Inflammatory macrophage treated with lipopolysaccharide for 1 hour (primary cell): ENCODE measurements around the gene GUCY2D.

Experiments
- DNase-seq, 2 donors: peaks; one replicate each; pipeline ENCODE4 v3.0.0-alpha.2; 2020 to 2022

The GUCY2D gene

DNA sequence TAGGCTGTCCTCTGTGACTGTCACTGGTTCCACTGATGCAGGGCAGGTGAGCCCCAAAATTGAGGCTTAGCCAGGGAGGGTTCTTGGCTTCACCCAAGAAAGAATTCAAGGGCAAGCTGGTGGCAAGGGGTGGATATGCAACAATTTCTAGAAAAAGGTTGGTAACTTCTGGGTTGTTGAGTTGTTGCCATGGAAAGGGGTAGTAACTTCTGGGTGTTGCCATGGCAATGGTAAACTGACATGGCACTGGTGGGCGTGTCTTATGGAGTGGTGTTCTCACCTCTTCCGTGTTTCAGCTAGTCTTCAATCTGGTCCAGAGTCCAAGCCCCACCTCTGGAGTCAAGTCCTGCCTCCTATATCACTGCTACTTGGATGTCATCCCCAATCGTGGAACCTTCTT lies 9.5 kb upstream of the GUCY2D start:
- DNase-seq: peak in 1 of 2 donors; percentile 38

DNA sequence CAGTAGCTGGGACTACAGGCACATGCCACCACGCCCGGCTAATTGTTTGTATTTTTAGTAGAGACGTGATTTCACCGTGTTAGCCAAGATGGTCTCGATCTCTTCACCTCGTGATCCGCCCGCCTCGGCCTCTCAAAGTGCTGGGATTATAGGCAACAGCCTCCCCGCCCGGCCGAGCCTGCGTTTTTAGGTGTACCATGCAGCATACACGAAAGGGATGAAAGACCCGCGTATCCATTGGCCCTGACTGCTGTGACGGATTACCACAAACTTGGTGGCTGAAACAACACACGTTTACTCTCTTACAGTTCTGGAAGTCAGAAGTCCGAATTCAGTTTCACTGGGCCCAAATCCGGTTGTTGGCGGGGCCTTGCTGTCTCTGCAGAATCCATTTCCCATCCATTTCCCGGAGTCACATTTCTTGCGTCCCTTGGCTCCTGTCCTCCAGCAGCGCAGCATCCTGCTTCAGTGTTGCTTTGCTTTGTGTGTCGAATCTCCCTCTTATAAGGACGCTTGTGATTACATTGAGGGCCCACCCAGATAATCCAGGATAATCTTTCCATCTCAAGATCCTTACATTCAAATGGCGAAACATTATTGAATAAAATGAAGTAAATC lies 8.3 kb upstream of the GUCY2D start:
- no peak for DNase-seq

DNA sequence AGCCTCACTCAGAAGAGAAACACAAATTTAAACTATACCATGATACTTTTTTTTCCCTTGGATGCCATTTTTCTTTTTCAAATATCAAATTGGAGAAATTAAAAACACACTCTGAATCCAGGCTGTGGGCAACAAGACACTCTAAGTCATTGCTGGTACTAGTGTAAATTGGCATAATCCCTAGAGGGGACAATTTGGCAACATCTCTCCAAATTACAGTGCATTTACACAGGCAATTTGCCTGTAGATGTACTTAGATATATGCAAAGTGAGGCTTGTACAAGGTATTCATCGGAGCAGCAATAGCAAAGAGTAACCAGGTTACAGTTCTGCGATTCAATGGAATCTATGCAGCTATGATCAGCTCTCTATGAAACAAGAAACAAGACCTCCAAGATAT lies 6.7 kb upstream of the GUCY2D start:
- no peak for DNase-seq

DNA sequence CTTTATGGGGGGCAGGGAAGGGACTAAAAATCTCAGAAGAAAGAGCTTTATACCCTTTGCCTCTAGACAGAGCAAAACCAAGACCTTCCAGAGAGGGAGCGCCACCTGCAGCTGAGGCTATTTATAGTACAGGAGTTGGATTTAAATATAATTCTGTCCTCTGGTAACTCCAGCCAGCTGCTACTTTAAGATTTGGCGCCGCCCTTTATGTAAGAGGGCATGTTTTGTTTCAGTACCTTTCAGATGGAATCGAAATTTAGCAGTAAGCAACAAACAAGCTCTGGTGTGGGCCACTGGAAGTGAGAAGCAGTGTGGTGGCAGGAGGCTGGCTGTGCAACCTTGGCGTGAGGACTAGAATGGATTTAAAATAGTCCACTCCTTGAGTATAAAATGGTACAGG lies 5.2 kb upstream of the GUCY2D start:
- no peak for DNase-seq

DNA sequence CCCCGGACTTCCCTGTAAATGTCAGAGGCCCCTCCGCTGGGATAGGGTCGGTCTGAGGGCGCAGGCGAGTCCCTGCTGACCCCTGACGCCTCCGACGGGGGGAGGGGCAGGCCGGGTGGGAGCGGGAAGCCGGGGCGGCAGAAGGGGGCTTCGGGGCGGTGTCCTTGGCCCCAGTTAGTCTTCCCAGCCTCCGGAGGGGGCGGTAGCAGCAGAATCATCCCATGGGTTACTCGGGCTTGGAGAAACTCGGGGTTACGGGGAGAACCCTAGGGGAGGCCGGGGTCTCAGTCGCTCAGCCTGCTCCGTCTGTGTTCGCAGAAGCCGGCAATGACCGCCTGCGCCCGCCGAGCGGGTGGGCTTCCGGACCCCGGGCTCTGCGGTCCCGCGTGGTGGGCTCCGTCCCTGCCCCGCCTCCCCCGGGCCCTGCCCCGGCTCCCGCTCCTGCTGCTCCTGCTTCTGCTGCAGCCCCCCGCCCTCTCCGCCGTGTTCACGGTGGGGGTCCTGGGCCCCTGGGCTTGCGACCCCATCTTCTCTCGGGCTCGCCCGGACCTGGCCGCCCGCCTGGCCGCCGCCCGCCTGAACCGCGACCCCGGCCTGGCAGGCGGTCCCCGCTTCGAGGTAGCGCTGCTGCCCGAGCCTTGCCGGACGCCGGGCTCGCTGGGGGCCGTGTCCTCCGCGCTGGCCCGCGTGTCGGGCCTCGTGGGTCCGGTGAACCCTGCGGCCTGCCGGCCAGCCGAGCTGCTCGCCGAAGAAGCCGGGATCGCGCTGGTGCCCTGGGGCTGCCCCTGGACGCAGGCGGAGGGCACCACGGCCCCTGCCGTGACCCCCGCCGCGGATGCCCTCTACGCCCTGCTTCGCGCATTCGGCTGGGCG lies 542 bp downstream of the GUCY2D start:
- DNase-seq: no peak

DNA sequence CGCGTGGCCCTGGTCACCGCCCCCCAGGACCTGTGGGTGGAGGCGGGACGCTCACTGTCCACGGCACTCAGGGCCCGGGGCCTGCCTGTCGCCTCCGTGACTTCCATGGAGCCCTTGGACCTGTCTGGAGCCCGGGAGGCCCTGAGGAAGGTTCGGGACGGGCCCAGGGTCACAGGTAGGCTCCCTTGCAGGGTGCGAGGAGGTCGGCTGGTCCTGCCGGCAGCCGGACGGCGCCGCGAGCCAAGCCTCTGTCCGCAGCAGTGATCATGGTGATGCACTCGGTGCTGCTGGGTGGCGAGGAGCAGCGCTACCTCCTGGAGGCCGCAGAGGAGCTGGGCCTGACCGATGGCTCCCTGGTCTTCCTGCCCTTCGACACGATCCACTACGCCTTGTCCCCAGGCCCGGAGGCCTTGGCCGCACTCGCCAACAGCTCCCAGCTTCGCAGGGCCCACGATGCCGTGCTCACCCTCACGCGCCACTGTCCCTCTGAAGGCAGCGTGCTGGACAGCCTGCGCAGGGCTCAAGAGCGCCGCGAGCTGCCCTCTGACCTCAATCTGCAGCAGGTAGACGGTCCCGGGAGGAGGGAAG lies 1.3 kb downstream of the GUCY2D start:
- DNase-seq: no peak

DNA sequence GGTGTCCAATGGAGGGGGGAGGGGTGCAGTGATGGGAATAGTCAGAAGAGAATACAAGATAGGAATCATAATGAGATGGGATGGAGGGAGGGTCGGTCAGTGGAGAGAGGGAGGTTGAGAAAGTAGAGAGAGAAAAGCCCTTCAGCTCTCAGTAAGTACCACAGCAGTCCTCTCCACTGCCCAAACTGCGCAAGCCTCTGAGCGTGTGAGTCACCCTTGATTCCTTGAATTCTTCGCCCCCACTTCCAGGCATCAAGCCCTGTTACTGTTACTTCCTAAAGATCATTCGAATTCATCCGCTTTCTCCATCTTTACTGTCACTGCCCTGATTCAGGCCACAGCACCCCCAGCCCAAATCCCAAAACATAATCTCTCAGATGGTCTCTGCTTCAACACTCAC lies 2.5 kb downstream of the GUCY2D start:
- DNase-seq: peak; percentile 74 to 85

DNA sequence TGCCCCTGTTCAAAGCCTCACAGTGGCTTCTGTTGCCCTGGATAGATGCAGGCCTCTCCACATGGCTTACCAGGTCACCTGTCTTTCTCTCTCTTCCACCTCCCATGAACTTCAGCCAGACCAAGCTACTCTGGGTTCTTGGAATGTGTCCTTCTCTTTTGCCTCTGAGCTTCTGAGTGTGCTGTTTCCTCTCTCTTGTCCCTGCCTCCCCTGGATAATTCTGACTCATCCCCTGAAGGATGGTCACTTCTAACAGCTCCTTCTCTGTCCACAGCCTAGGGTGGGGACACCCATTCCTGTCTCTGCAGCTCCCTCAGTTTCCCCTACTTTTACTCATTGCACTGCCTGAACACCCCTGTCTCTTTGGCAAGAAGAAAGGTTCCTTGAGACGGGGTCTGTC lies 2.9 kb downstream of the GUCY2D start:
- no peak for DNase-seq

DNA sequence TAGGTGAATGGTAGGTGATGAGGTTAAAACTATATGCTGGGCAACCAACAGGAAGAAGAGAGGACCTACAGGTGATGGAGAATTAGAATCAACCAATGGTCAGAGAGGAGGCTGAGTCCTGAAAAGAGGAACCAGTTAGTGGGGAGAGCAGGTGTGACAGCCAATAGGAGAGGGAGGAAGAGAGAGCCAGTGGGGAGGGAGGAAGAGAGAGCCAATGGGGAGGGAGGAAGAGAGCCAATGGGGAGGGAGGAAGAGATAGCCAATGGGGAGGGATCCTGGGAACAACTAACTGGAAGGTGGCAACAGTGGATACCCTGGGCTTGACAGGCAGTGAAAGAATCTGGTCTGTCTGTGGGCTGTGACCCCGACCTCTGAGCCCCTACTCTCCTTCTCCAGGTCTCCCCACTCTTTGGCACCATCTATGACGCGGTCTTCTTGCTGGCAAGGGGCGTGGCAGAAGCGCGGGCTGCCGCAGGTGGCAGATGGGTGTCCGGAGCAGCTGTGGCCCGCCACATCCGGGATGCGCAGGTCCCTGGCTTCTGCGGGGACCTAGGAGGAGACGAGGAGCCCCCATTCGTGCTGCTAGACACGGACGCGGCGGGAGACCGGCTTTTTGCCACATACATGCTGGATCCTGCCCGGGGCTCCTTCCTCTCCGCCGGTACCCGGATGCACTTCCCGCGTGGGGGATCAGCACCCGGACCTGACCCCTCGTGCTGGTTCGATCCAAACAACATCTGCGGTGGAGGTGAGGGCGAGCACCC lies 3.7 kb downstream of the GUCY2D start:
- no peak for DNase-seq

DNA sequence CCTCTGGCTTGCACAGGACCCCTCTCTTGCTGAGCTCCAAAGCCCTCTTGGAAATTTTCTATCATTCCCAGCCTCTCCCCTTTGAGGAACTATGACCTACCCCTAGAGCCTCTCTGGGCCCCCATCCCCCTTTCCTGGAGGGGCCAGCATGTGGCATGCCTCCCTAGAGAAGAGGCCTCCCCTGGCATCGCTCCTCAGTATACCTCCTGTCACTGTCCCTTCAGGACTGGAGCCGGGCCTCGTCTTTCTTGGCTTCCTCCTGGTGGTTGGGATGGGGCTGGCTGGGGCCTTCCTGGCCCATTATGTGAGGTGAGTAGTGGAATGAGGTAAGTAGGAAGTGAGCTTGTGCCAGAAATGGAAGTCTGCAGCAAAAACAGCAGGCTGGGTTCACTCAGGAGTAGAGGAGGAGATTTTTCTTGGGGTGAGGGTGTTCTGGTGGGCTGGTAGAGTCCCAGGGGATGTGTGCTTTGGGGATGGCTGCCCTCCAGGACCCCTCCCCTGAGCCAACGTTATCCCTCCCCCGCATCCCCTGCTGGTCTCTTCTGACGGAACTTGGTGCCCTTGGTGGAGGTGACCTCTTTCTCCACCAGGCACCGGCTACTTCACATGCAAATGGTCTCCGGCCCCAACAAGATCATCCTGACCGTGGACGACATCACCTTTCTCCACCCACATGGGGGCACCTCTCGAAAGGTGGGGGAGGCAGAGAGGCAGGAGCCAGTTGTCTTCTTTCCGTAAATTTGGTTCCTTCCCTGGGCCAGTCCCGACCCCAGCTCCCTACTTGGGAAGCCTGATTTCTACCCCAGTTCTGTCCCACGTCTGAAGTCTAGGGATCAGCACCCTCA lies 4.6 kb downstream of the GUCY2D start:
- DNase-seq: no peak

DNA sequence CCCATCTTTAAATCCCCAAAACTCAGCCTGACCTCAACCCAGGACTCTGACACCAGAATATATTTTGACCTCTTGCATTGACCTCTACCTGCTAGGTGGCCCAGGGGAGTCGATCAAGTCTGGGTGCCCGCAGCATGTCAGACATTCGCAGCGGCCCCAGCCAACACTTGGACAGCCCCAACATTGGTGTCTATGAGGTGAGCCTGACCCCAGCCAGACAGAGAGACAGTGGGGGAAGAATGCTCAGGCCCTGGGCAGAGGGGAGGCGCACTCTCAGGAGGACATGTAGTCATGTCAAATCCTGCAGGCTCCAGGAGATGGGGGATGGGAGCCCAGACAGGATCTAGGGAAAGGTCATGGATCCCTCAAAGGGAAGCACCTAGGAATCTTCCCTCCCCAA lies 5.4 kb downstream of the GUCY2D start:
- DNase-seq: no peak

DNA sequence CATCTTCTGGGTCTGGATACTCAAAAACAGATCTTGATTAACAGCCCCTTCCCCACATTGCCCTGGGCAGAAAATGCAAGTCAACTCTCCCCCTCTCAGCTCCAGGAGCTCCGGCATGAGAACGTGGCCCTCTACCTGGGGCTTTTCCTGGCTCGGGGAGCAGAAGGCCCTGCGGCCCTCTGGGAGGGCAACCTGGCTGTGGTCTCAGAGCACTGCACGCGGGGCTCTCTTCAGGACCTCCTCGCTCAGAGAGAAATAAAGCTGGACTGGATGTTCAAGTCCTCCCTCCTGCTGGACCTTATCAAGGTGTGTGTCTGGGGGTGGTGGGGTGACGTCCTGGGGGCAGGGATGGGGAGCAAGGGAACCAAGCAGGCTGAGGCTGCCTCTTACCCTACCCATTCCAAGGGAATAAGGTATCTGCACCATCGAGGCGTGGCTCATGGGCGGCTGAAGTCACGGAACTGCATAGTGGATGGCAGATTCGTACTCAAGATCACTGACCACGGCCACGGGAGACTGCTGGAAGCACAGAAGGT lies 9.7 kb downstream of the GUCY2D start:
- DNase-seq: no peak

DNA sequence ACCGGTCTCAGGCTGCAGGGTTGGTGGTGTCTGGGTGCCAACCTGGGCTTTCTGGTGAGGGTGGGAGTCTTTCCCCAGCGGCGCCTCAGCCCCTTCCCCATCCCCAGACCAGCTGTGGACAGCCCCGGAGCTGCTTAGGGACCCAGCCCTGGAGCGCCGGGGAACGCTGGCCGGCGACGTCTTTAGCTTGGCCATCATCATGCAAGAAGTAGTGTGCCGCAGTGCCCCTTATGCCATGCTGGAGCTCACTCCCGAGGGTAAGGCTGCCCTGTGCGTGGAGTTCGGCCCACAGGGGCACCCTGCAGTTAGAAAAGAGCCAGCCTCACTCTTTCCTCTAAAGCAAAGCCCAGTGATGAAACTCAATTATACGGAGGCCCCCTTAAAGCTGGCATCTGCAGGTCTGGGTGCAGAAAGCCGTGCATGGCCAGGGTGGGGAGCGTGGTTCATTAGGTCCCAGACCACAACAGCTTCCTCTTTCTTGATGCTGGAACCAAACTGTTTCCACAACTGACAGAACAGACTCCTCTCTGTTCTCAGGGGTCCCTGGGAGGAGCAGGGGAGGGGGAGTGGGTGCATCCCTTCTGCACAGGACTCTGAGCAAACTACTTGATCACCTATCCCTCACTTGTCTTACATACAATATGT lies 10.7 kb downstream of the GUCY2D start:
- no peak for DNase-seq

DNA sequence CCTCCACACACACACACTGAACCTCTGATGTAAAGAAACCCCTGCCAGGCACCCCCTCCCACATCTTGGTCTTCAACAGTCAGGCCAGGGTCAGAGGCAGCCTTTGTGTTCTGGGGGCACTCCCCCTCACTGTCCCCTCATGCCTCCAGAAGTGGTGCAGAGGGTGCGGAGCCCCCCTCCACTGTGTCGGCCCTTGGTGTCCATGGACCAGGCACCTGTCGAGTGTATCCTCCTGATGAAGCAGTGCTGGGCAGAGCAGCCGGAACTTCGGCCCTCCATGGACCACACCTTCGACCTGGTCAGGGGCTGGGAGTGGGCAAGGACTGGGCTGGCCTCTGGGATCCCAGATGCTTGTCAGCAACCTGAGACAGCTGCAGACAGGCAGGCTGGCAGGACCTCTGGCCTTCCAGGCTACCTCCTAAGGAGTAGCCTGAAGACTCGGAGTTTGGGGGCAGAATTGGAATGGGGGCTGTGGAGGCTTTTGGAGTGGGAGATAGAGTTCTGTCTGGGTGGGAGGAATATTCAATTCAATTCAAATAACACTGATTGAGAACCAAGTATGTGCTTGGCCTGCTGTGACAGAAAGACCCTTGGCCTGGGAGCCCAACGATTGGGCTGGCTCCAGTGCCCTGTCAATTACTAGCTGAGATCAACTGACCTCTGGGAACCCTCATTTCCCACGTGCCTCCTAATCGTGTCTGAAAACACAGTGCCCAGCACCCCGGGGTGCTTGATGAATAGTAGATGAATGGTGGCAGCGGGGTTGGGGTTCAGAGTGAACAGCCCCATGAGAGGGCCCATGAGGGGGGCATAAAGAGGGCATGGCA lies 11.5 kb downstream of the GUCY2D start:
- no peak for DNase-seq

DNA sequence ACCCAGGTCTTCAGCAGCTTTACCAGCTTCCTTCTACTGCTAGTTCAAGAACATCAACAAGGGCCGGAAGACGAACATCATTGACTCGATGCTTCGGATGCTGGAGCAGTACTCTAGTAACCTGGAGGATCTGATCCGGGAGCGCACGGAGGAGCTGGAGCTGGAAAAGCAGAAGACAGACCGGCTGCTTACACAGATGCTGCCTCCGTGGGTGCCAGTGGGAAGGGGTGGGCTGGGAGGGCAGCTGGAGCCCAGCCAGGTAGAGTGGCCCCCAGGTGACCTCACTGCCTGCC lies 12.1 kb downstream of the GUCY2D start:
- no peak for DNase-seq

DNA sequence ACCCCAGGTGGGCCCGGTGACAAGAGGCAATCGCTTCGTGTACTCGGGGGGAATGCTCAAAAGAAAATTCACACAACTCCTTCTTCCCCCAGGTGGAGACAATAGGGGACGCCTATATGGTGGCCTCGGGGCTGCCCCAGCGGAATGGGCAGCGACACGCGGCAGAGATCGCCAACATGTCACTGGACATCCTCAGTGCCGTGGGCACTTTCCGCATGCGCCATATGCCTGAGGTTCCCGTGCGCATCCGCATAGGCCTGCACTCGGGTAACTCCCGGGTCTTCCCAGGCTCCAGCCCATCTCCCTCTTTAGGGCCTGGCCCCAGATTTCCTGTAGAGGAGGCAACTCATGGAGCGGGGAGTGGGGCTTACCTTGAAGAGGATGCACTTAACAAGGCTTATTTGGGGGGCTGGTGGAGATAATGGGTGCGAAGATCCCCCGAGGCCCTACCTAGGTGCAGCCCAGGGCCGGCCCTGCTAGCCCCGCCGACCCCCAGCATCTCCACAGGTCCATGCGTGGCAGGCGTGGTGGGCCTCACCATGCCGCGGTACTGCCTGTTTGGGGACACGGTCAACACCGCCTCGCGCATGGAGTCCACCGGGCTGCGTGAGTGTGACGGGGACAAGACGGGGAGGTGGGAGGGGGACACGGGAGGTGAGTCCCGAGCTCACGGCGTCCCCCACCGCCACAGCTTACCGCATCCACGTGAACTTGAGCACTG lies 13.0 kb downstream of the GUCY2D start:
- no peak for DNase-seq

DNA sequence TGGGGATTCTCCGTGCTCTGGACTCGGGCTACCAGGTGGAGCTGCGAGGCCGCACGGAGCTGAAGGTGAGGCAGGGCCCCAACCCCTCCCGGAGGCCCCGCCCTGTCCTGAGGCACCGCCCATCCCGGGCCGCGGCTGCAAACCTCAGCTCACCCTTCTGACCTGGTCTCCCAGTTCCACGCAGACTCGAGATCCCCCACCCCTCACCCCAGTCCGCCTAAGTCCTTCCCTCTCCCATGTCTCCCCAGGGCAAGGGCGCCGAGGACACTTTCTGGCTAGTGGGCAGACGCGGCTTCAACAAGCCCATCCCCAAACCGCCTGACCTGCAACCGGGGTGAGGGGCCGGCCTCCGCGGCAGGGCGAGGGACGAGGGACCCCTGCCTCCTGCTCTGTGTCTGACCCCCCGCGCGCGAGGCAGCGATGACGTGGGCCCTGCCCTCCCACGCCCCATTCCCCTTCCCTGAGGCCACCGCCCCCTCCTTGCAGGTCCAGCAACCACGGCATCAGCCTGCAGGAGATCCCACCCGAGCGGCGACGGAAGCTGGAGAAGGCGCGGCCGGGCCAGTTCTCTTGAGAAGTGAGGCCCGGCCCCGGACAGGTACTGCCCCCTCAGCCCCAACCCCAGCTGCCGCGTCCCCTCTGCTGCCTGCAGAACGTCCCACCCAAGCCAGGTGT lies 13.7 kb downstream of the GUCY2D start:
- DNase-seq: no peak

DNA sequence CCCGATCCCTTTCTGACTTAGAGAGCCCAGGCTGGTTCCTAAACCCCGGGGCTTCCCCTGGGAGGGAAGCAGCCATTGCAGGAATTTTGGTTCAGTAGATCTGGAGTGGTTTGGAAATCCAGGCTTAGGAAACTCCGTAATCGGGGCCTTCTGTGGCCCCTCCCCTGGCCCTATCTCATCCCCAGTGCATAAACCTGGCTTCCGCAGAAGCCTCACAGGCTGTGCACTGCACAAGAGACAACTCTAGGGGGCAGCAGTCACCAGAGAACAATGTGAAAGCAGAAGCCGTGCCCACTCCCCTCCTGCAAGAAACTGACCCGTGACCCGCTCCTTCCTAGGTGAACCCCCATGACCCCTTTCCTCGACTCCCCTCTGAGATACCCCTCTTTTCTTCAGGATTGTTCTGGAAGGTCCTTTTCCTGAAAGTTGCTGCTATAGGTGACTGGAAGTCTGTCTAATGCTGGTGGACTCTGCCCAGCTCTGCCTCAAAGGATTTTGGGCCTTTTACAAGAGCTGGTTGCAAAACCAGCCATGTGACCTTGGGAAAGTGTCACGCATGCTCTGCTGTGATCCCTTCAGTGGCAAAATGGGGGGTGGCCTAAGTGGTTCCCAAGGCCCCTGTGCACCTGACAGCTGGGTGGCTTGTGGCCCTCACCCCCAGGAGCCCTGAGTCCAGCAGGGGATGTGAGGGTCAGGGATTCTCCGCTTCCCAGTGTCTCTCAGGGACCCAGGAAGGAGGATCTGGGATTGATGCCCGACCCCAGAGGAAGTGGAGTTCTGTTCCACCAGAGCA lies 14.4 kb downstream of the GUCY2D start:
- peak; percentile 84 to 87 for DNase-seq

DNA sequence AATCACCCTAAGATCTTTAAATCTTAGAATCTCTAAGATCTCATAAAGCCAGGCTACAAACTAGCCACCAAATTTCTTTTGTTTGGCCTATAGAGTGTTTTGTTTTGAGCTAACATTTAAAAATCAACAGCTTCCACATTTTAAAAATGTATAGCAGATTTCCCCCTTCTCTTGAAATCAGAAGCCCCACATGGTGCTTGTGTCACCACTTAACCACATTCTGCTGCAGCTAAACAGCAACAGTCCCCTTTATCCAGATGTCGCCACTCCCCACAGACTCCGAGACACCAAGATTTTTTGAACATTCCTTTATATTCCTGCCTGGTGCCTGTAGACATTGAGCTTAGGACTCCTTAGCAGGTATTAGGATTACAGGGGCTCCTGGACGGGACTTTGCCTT lies 16.0 kb downstream of the GUCY2D start:
- DNase-seq: peak; percentile 73 to 87
